HG03378 (cell line): Measurements from ENCODE around the gene ATP2B2.

Source experiments
- ATAC-seq: cut with Tn5 transposase; IDR thresholded peaks from one replicate; pipeline ENCODE4 v1.9.1; 2021; ENCODE audit warnings: mild to moderate bottlenecking, moderate library complexity; ENCODE audit not compliant: unreplicated experiment

ATP2B2 gene

DNA sequence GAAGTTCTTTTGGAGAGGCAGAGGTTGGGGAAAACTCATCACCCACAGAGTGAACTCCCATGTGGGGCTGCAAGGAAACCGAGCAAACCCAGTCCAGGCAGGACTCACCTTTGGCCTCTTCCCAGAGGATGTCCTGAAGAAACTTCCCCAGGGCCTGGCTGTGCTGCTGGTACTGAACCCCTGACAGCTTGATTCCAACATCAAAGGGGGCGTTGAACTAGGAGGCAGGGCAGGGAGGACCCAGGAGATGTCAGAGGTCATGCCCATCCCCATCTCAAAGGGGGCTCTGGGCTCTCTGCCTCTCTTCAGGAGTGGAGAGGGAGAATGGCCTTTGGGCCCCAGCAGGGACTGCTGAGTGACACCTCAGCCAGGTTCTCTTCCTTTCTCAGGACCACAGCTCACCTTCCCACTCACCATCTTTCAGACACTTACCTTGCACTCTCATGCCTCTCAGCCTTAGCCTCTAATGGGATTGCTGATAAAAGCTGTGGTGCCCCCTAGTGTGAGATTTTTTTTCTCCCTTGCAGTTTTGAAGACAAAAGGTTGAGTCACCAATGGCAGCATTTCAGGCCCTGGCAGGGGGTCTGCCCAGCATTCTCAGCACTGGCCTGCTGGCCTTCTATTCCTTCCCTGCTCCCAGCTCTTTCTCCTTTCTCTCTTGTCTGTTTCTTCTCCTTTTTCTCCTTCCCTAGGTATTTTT is 218.6 kb downstream of the ATP2B2 start:
- ATAC-seq = no peak

DNA sequence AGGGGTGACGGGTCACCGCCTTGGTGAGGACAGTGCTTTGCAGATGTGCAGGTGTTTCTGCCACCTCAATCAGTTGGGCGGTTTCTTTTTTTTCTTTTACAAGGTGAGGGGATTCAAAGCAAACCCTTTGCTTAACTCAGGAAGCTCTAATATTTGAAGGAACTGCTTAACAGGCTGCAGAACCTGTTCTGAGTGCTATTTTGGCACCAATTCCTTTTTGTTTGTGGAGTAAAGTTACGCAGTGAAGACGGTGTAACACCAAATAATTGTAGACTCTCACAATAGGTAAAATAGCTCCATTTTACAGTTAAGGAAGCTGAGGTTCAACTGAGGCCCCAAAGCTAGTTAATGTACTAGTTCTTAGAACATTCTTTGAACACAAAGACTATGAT is 219.3 kb downstream of the ATP2B2 start:
- ATAC-seq = no peak

DNA sequence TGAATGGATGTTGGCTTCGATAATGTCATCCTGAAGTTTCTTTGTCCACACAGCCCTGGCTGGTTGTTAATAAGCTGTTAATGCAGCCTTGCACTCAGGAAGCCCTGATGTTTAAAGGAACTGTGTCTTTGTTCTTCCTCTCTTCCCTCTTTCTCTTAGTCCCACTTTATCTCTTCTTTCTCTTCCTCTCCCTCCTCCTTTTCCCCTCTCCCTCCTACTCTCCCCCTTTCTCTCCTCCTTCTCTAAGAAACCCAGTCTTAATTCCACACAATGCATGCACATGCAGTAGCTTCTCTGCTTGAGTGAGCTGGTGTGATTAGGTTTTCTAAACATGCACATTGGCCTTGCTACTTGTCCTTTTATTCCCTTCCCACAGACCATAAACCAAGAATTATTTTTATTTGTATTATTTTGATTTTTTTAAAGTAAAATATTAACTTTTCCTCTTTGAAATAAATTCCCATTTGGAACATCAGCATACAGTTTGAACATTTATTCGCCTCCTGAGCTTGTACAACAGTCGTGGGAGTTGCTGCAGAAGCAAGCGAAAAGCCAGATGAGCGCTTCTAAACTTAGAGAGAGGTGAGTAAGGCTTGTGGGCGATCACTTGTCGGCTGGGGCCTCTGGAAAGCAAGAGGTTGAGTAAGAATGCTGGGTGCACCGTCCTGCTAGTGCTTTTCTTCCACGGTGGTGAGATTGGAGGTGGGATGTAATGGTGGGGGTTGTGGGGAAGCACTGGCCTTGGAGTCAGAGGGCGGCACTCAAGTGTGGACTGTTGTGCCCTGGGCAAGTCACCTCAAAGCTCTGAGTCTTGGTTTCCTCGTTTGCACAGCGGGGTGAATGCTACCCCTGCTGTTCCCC is 219.9 kb downstream of the ATP2B2 start:
- ATAC-seq = no peak

DNA sequence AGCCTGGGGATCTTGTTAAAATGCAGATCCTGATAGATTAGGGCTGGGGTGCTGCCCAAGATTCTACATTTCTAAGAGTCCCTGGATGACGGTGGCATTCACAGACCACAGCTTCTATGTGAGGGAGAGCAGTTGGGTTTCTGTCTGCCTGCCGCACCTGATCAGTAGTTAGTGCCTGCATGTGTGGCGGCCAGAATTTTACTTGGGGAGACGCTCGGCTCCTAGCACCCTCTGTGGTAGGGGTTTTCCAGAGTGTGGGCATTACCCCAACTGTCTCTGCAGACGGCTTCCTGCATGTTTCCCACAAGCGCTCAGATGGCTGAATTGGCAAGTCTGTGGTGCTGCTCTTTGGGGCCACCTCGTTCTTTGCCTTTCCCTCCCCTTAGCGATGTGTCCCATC is 220.9 kb downstream of the ATP2B2 start:
- ATAC-seq = no peak

DNA sequence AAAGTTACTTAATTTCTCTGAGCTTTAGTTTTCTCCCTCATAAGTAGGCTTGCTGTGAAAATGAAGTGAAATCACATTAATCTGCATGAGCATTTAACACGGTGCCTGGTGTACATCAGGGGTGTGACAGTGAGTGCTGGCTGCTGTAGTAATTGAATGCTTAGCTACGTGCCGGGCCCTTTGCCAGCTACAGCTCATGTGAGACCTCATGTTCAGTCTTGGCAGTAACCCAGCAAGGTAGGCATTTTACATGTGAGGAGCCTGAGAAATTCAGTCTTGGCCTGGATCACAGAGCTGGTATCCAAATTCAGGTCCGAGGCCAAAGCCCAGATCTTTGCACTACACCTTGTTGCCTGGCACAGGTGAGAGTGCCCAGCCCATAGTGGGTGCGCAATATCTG is 221.7 kb downstream of the ATP2B2 start:
- no peak for ATAC-seq

DNA sequence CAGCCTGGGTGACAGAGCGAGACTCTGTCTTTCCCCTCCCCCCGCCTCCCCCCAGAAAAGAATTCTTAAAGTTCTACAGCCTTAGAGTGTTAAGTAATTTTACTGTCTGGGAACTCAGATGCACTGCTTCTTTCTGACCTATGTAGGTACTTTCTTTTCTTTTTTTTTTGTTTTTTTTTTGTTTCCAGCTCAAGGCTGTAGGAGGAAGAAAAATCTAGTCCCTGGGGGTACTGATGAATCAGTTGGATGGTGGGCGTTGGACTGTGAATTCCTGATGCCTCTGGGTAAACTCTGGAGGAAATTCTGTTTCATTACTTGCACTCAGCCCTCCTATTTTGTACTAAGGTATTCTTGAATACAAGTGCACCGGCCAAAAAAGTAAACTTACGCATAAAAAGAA is 223.4 kb downstream of the ATP2B2 start:
- ATAC-seq = no peak

DNA sequence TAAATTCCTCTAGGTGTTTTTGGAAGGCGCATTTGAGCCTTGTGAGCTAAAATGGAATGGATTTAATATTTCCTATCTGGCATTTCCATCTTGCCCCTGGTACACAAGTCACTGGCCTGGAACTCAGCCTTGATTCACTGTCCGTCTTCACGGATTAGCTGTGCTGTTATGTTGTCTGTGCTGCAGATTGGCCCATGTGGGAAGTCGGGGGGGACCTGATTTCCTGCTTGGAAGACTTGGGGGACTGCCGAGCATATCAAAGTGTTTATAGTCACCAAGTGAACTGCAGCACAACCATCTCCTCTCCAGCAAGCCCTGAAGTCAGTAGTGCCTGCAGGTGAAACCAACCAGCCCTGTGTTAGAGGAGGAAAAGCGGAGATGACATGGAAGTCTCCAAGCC is 224.8 kb downstream of the ATP2B2 start:
- ATAC-seq = no peak

DNA sequence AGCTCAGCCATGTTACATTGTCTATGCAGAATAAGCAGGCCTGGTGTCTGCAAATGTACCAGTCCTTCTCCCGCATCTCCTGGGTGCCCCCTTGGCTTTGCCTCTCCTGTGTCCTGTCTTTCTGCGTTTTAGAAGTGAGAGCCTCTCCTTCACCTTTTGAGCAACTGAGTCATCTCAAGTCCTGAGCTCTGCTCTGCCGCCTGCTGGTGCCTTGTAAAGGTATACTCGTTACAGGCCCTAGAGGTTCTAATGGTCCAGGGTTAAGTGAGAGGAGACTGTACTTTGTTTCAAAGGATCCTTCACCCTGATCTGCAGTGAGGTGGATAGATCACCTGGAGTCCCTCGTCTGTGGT is 225.2 kb downstream of the ATP2B2 start:
- no peak for ATAC-seq

DNA sequence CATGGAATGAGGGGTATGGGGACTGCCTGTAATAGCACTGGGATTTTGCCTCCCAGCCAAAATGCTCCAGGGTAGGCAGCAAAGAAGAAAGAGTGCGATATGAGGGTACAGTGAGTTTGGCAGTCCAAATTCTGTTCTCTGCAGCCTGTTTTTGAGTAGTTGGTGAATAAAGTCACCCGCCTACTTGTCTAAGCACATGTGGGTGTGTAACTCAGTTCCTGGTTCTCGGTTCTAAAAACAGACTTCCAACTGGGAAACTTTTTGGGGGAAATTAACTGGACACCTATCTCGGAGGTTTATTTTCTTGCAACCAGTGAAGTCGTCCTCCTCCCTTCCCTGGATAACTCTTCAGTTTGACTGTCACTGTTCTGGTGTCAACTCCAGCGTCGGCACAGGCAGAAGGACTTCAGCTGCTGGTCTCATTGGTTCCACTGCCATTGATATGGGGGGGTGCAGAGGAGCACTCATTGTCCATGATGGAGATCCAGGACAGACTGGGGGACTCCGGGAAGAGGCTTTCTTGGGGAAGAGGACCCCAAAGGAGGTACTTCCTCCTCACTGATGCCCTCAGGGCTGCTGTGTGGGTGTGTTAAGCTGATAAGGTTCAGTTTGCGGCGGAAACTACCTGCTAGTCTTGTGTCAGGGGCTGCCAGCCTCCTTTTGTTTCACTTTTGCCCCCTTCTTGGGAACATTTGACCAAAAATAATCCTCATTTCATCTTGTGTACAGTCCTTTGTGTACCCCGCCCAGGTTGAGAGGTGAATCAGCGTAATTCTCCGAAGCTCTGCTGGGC is 225.8 kb downstream of the ATP2B2 start:
- ATAC-seq = no peak

DNA sequence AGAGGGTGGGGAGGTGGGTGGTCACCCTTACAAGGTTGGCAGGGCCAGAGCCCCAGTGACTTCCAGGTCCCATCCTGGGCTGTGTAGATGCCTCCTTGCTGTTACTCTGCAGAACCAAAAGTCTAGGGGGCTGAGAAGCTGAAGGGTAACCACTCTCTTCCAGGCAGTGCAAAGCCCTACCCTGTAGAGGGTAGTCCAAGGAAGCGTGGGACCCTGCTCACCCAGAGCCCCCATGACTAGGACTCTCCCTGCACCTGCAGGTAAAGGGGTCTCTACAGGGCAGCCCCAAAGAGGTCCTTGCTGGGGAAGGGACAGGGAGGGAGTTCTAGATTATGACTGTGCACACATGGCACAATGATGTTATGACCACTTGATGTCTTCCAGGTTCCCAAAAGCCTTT is 226.9 kb downstream of the ATP2B2 start:
- ATAC-seq = no peak

DNA sequence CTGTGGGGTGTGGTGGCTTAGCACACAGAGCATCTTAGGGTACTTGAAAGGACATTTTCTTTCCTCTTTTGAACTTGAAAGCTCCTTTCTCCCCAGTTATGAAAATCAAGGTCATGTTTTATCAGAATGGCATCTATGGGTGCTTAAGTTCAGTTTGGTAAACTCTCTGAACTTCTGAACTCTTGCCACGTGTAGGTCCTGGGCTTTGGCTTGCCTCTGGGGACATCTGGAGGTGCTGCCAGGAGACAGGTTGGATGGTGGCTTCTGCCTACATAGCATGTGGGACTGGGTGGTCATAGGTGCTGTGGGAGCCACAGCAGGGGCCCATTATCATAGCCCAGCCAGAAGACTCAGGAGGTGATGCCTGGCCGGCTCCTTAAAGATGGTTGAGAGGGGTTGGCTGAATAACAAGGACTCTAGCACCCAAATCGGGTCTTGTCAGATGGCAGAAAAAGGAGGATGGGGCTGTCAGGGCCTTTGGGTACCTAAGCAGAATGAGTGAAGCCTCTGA is 228.2 kb downstream of the ATP2B2 start:
- no peak for ATAC-seq

DNA sequence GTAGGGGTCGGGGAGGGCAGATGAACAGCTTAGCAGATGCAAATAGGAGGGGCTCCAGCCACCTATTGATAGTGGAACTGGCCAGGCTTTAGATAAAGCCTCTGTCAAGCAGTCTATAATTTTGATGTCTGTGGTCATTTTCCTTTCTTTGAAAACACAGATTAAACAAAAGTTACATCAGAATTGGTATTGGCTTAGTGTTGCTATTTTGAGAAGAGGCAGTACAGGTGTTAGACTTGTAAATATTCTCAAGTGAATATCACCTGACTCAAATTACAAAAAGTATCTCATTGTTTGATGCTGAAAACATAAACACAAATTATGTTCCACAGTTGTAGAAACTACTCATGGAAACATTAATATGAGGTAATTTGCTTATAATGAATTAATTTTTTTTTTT is 230.8 kb downstream of the ATP2B2 start:
- ATAC-seq = no peak
